Right lung (tissue), 5 donors: Measurements from ENCODE around the gene SPSB3. TPM values are rescaled to one million over a fixed set of nuclear protein-coding genes. Genes with fewer than 3 reads are reported as not detected.

Experiments
- DNase-seq, 2 donors: peaks; one replicate each; pipeline ENCODE4 v3.0.0-alpha.2; 2013
- polyA plus RNA-seq, 5 donors: library from polyadenylated mRNA; unstranded; fragments of 120-200 nt; gene quantifications; one replicate each; pipeline versions ENCODE4 v1.2.1 to v1.2.3, GENCODE V29; 2013; ENCODE audit warnings: inconsistent platforms in 1 of 5, low replicate concordance in 1 of 5; ENCODE audit not compliant: insufficient read length in 5 of 5, insufficient read depth in 1 of 5

Gene SPSB3
- polyA plus RNA-seq, 5 donors = 24.0 to 47.3 (median 35.9) TPM

DNA sequence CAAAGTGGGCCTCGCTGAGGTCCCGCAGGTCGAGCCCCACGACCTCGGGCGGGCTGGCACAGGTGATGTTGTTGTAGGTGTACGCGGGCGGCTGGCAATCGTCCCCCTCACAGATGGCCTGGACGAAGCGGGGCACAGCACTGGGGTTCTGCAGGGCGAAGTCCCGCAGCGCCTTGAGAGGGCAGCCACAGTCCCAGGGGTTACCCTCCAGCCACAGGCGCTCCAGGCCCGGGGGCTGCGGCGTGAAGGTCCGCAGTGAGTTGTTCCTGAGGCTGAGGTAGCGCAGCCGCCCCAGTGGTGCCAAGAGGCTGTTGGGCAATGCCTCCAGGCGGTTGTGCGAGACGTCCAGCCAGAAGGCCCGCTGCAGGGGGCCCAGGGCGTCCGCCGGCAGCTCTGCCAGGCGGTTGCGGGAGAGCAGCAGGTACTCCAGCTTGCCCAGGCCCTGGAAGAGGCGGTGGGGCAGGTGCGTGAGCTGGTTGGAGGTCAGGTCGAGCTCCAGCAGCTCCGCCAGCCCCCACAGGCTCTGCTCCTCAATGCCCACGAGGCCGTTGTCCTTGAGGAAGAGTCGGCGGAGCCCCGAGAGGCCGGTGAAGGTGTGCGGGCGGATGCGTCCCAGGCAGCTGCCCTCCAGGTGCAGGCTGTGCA is 8.4 kb upstream of the SPSB3 start:
- no peak for DNase-seq

DNA sequence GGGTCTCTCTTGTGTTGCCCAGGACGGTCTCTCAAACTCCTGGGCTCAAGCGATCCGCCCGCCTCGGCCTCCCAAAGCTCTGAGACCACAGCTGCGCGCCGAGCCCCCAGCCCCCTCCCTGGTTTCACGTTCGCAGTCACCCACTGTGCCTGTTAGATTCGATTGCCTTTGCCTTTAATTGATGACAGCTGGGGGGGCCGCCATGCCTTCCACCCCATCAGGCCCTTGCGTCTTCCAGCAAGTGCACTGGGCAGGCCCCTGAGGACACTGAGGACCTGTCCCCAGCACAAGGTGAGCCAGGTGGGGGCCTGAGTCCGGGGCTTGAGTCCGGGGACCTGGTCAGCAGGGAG is 7.9 kb upstream of the SPSB3 start:
- DNase-seq = no peak

DNA sequence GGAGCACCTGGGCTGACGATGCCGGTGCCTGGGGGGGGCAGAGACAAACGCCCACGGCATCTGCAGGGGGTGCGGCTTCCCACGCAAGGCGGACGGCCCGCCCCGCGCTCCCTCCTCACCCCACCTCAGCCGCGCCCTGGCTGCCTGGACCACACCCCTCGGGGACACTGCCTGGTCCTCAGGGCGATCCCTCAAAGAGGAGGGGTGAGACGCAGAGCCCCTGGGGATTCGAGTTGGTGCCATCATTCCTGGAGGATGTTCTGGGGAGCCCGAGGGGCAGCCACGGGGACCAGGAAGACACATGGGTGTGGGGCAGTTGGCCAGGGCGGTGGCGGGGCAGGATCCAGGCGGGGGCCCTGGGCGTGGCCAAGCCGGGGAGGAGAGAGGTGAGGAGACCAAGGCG is 7.3 kb upstream of the SPSB3 start:
- DNase-seq = no peak

DNA sequence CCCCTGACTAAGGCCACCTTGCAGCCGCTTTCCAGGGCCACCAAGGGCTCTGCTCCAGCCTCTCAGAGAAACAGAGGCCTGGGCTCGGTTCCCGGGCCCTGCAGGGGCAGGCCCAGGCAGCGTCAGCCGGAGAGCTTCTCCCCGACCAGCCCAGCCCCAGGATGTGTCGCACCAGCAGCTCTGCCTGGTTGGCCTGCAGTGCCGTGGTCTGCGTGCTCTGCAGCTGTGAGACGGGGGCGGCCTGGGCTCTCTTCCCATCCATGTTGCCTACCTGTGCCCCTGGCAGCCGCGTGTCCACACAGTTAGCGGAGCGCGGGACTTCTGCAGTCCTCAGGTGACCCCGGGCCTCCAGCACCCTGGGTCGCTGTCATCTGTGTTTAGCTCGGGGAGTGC is 6.3 kb upstream of the SPSB3 start:
- DNase-seq = no peak

- DNase-seq = no peak
These were observed 5.8 kb upstream of the SPSB3 start for GRCh38 chr16:1788095-1788707.

DNA sequence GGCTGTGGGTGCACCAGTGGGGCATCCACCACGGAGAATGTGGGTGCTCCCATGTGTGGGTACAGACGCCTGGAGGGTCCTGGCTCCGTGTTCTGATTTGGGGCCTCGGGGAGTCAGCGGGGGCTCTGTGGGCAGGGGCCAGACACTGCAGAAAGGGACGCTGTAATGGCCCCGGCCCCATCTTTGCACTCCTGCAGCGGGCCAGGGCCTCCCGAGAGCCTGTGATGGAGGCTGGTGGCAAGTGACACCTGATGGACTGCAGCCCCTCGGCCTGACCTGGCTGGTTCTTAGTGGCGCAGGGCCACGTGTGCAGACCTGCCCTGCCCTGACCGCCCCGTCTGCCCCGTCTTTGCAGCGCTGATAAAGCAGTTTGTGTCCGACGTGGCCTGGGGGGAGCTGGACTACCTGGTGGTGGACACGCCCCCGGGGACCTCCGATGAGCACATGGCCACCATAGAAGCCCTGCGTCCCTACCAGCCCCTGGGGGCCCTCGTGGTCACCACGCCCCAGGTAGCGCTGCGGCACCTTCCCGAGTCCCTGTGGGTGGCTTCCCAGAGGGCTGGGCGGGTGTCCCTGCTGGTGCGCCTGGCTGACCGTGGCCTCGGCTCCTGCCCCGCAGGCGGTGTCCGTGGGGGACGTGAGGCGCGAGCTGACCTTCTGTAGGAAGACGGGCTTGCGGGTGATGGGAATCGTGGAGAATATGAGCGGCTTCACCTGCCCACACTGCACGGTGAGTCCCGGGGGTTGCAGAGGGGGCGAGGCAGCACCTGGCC is 5.1 kb upstream of the SPSB3 start:
- DNase-seq = no peak

DNA sequence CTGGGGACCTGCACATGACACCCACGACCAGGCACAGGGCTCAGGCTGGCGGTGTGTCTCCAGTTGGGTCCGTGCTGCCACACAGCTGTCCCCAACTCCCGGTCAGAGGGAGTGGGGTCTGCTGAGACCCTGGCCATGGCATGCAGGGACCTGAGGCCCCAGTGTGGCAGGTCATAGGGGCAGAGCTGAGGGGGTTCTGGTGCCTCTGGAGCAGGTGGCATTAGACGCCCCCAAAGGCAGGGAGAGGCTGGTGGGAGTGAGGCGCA is 4.6 kb upstream of the SPSB3 start:
- no peak for DNase-seq

DNA sequence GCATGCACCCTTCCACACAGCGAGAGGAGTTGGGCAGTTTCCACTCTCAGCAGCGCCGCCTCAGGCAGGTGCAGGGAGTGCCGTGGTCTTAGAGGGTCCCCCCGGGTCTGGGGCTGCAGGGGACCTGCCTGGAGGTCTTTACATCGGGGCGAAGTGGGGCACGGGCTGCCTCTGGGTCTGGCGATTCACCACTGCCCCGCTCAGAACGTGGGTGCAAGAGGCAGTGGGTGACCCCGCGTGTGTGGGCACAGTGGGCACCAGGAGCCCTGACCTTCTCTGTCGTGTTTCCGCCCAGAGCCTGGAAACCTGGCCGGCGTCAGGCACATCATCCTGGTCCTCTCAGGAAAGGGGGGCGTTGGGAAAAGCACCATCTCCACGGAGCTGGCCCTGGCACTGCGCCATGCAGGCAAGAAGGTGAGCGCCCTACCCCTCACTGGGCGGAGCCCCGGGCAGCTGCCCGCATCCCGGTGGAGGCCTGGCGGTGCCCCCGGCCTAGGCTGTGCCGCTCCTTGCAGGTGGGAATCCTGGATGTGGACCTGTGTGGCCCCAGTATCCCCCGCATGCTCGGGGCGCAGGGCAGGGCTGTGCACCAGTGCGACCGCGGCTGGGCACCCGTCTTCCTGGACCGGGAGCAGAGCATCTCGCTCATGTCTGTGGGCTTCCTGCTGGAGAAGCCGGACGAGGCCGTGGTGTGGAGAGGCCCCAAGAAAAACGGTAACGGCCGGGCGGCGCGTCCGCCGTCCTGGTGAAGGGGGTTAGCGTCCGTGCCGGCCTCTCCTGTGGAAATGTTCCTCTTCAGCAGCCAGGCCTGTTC is 4.1 kb upstream of the SPSB3 start:
- DNase-seq = no peak

DNA sequence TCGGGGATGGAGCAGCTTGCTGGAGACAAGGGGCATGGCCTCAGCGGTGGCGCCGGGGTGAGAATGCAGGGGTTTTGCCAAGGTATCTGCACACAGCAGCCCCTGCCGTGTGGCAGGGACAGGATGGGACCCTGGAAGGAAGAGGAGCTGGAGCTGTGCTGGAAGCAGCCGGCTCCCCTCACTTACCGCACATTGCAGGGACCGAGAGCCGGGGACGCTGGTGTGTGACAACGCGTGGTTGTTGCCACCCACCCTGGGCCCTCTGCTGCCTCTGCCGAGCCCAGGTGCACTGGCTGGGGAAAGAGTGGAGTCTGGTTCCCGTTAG is 3.4 kb upstream of the SPSB3 start:
- no peak for DNase-seq

GRCh38 chr16:1784977-1785845 is 2.8 kb upstream of the SPSB3 start:
- no peak for DNase-seq

- DNase-seq = no peak
These were observed 488 bp downstream of the SPSB3 start for GRCh38 chr16:1781758-1782407.

- DNase-seq = no peak
These were observed 1.1 kb downstream of the SPSB3 start for GRCh38 chr16:1781254-1781653.

DNA sequence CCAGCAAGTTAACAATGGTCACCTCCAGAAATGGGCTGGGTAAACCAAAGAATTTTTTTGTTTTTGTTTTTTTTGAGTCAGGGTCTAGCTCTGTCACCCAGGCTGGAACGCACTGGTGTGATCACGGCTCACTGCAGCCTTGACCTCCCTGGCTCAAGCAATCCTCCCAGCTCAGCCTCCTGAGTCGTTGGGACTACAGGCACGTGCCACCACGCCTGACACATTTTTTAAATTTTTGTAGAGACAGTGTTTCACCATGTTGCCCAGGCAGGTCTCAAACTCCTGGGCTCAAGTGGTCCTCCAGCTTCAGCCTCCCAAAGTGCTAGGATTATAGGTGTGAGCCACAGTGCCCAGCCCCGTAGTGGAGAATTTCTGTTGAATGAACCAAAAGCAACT is 1.7 kb downstream of the SPSB3 start:
- DNase-seq = no peak

DNA sequence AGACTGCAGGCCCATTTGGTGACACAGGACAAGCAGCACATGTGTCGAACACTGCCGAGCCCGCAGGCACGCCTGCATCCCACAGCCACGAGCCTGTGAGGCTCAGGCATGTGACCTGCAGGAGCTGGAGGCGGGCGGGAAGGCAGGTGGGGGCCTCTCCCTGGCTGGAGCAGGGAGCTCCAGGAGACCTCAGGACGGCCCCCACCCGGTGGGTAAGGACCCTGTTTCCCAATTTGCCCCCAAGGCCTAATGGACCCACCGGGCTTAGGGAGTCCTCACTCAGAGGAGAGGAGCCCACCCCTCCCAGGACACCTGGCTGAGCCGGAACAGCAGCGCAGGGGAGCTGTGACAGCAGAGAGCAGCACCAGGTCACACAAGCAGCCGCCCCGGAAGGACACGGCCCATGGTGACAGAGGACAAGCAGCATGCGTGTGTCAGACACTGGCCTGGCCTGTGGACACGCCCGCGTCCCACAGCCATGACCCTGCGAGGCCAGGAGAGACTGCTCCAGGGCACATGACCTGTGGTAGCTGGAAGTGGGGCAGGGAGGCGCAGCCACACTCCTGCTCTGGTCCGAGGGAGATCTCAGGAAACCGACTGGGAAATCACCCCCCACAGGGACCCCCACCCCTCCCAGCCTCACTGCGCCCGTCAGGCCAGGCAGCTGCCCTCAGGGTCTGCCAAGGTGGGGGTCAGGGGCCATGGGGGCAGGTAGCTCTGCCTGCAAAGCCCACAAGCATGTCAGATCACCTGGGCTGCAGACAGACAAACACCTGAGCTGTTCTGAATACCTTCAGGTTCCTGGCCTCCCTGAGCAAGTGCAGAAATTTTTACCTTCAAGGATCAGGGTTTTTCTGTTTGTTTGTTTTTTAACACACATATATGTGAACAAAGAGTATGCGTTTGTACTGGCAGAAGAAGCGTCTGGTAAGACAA is 2.4 kb downstream of the SPSB3 start:
- no peak for DNase-seq

- DNase-seq = no peak
These were observed 3.1 kb downstream of the SPSB3 start for GRCh38 chr16:1779234-1779701.

GRCh38 chr16:1778200-1779179 is 3.9 kb downstream of the SPSB3 start:
- DNase-seq = no peak

GRCh38 chr16:1777375-1778199 is 4.8 kb downstream of the SPSB3 start:
- DNase-seq = no peak

DNA sequence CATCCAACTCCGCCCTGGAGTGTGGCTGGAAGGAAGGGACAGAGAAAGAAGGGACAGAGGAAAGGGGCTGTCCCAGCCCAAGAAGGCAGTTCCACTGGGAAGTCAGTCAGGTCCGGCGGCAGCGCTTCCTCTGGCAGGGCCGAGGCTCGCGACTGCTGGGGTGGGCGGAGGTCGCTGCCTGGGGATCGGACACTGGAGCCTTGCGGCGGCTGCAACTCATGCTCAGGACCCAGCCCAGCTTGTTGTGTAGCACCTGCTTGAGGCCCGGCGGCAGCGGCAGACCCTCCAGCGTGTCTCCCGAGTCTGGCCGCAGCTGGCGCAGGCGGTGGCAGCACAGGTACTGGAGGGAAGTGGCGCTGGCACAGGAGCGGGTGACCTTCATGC is 5.4 kb downstream of the SPSB3 start:
- DNase-seq = no peak
